Cardiac muscle cell (in vitro differentiated cells and primary cell): ENCODE results near the gene RUNX3. TPM values are rescaled to one million over a fixed set of nuclear protein-coding genes. Genes with fewer than 3 reads are reported as not detected.

Experiments
- DNase-seq, 2 donors: peaks; one replicate each; pipeline versions ENCODE4 v3.0.0 to v3.0.0-alpha.2; 2010 to 2017; ENCODE audit warnings: low read depth in 1 of 2, low spot score in 1 of 2
- H3K27ac ChIP-seq: fragments of 200-600 bp; sonication (generic); 2 replicates; pipeline ENCODE4 v1.5.1; 2016
- H3K27me3 ChIP-seq: fragments of 200-600 bp; sonication (generic); 2 replicates; pipeline ENCODE4 v1.6.0; 2016; ENCODE audit warnings: control low read depth
- H3K36me3 ChIP-seq: fragments of 200-600 bp; sonication (generic); 2 replicates; pipeline ENCODE4 v1.5.1; 2016; ENCODE audit warnings: control low read depth
- H3K4me1 ChIP-seq: fragments of 200-600 bp; sonication (generic); 2 replicates; pipeline ENCODE4 v1.8.1; 2017; ENCODE audit warnings: low read depth, mild to moderate bottlenecking, mixed run types
- H3K4me3 ChIP-seq: fragments of 200-600 bp; sonication (generic); 2 replicates; pipeline ENCODE4 v1.5.1; 2016; ENCODE audit warnings: mild to moderate bottlenecking
- H3K9me3 ChIP-seq: fragments of 200-600 bp; sonication (generic); 2 replicates; pipeline ENCODE4 v1.5.1; 2017; ENCODE audit warnings: low read depth, mild to moderate bottlenecking, control low read depth
- CTCF ChIP-seq: IDR thresholded peaks from 2 replicates; pipeline ENCODE4 v1.5.1; 2012; ENCODE audit warnings: low read depth, mild to moderate bottlenecking, low read length
- polyA plus RNA-seq: library from polyadenylated mRNA; unstranded; fragments of >200 nt; fragmentation: Nextera tagmentation; extraction: Ambion mirVana; gene quantifications from 2 replicates; pipeline ENCODE4 v1.2.1, GENCODE V29; 2016
- total RNA-seq: library from RNA; depleted of rRNA; stranded (reverse); fragments of >200 nt; gene quantifications from 2 replicates; pipeline ENCODE4 v1.2.3, GENCODE V29; 2016

Gene RUNX3
- total and polyA plus RNA-seq, 2 experiments from 2014 or later = not detected

GRCh38 chr1:24923485-24924113 lies 6.5 kb downstream of the RUNX3 start:
- H3K27ac ChIP-seq = no peak overlapping the region
- peaks cover 10% of the 10 kb centered on the region for H3K4me1 ChIP-seq
- DNase-seq = no peak
- peaks cover 43% of the 10 kb centered on the region for H3K27me3 ChIP-seq
- no peak for TF ChIP-seq CTCF
- no peaks in the 10 kb centered on the region for H3K36me3 ChIP-seq
- H3K4me3 ChIP-seq = no peak overlapping the region
- no peaks in the 10 kb centered on the region for H3K9me3 ChIP-seq

- no peak for TF ChIP-seq CTCF
These were observed 8.0 kb downstream of the RUNX3 start for GRCh38 chr1:24921938-24922662.

GRCh38 chr1:24921412-24921811 lies 8.7 kb downstream of the RUNX3 start:
- Histone ChIP-seq H3K36me3 (no peaks in the 10 kb centered on the region), H3K27ac (no peak overlapping the region), H3K27me3 (peaks cover 21% of the 10 kb centered on the region), H3K4me3 (no peak overlapping the region), H3K9me3 (no peaks in the 10 kb centered on the region), H3K4me1 (peaks cover 8% of the 10 kb centered on the region)
- no peak for DNase-seq
- TF ChIP-seq CTCF = no peak

More at GRCh38 chr1:24921938-24922662, 8.0 kb downstream of the RUNX3 start:
- no peak for DNase-seq
- no peaks in the 10 kb centered on the region for H3K9me3 ChIP-seq
- H3K27me3 ChIP-seq = peaks cover 28% of the 10 kb centered on the region
- peaks cover 10% of the 10 kb centered on the region for H3K4me1 ChIP-seq
- no peak overlapping the region for H3K4me3 ChIP-seq
- no peaks in the 10 kb centered on the region for H3K36me3 ChIP-seq
- no peak overlapping the region for H3K27ac ChIP-seq

GRCh38 chr1:24920533-24920925 lies 9.5 kb downstream of the RUNX3 start:
- no peaks in the 10 kb centered on the region for H3K9me3 ChIP-seq
- no peak overlapping the region for H3K4me3 ChIP-seq
- no peak overlapping the region for H3K27ac ChIP-seq
- no peak for TF ChIP-seq CTCF
- DNase-seq = no peak
- no peaks in the 10 kb centered on the region for H3K36me3 ChIP-seq
- H3K27me3 ChIP-seq = peaks cover 12% of the 10 kb centered on the region
- peaks cover 6% of the 10 kb centered on the region for H3K4me1 ChIP-seq

- Histone ChIP-seq H3K4me1 (peaks cover 6% of the 10 kb centered on the region), H3K27ac (no peak overlapping the region), H3K36me3 (no peaks in the 10 kb centered on the region), H3K4me3 (no peak overlapping the region), H3K9me3 (no peaks in the 10 kb centered on the region), H3K27me3 (peaks cover 6% of the 10 kb centered on the region)
- DNase-seq = peak in 1 of 2 donors; percentile 62
- TF ChIP-seq CTCF = no peak
These were observed 10.1 kb downstream of the RUNX3 start for GRCh38 chr1:24919791-24920532.
